ENCODE measurements around the gene IRF7. TPM values are rescaled to one million over a fixed set of nuclear protein-coding genes. Genes with fewer than 3 reads are reported as not detected.

IRF7 gene
- total and polyA plus RNA-seq, 2 donors from 2014 or later: 21.5 to 36.7 TPM

GRCh38 chr11:590997-591396 is 24.8 kb downstream of the IRF7 start:
- H3K36me3 ChIP-seq (ENCODE audit: control insufficient read depth in 2 of 3, insufficient read depth in 3 of 3, low read length in 3 of 3): peaks cover 0 to 56% (median 33%) of the 10 kb centered on the region in 3 donors
- TF ChIP-seq, protein P1, sequence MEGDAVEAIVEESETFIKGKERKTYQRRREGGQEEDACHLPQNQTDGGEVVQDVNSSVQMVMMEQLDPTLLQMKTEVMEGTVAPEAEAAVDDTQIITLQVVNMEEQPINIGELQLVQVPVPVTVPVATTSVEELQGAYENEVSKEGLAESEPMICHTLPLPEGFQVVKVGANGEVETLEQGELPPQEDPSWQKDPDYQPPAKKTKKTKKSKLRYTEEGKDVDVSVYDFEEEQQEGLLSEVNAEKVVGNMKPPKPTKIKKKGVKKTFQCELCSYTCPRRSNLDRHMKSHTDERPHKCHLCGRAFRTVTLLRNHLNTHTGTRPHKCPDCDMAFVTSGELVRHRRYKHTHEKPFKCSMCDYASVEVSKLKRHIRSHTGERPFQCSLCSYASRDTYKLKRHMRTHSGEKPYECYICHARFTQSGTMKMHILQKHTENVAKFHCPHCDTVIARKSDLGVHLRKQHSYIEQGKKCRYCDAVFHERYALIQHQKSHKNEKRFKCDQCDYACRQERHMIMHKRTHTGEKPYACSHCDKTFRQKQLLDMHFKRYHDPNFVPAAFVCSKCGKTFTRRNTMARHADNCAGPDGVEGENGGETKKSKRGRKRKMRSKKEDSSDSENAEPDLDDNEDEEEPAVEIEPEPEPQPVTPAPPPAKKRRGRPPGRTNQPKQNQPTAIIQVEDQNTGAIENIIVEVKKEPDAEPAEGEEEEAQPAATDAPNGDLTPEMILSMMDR (IDR thresholded peaks at IDR 0.05; ENCODE audit: borderline replicate concordance, extremely low read depth, insufficient read depth): no peak
- H3K27me3 ChIP-seq (ENCODE audit: control insufficient read depth, insufficient read depth, low read length): no peaks in the 10 kb centered on the region
- FAIRE-seq: no peak
- H3K4me1 ChIP-seq (ENCODE audit: control insufficient read depth in 2 of 3, insufficient read depth in 2 of 3, low read depth in 1 of 3, low read length in 3 of 3): no peaks in the 10 kb centered on the region
- H3K27ac ChIP-seq (ENCODE audit: low read depth in 2 of 2, low read length in 2 of 2): no peak overlapping the region
- no peak overlapping the region for H3K4me3 ChIP-seq (ENCODE audit: low read length in 3 of 3)
- intact Hi-C loops (cut with DNase I): no loop called here
- no peaks in the 10 kb centered on the region for H3K9me3 ChIP-seq (ENCODE audit: control insufficient read depth in 2 of 3, insufficient read depth in 1 of 3, low read length in 3 of 3)
- no peak overlapping the region for H3K9ac ChIP-seq (ENCODE audit: low read length in 3 of 3)
- DNase-seq: no peak

DNA sequence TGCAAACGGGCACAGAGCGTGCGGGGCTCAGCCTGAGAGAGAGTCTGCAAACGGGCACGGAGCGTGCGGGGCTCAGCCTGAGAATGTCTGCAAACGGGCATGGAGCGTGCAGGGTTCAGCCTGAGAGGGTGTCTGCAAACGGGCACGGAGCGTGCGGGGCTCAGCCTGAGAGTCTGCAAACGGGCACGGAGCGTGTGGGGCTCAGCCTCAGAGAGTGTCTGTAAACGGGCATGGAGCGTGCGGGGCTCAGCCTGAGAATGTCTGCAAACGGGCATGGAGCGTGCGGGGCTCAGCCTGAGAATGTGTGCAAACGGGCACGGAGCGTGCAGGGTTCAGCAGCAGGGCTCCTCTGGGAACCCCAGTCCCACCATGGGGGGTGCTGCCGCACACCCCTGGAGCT is 26.0 kb downstream of the IRF7 start:
- DNase-seq (no peak), FAIRE-seq (no peak)
- no peak overlapping the region for H3K4me3 ChIP-seq (ENCODE audit: low read length in 3 of 3)
- H3K27me3 ChIP-seq (ENCODE audit: control insufficient read depth, insufficient read depth, low read length): no peaks in the 10 kb centered on the region
- no peaks in the 10 kb centered on the region for H3K4me1 ChIP-seq (ENCODE audit: control insufficient read depth in 2 of 3, insufficient read depth in 2 of 3, low read depth in 1 of 3, low read length in 3 of 3)
- no peak overlapping the region for H3K9ac ChIP-seq (ENCODE audit: low read length in 3 of 3)
- H3K27ac ChIP-seq (ENCODE audit: low read depth in 2 of 2, low read length in 2 of 2): no peak overlapping the region
- H3K36me3 ChIP-seq (ENCODE audit: control insufficient read depth in 2 of 3, insufficient read depth in 3 of 3, low read length in 3 of 3): peaks cover 0 to 50% (median 33%) of the 10 kb centered on the region in 3 donors
- intact Hi-C loops (cut with DNase I): no loop called here
- H3K9me3 ChIP-seq (ENCODE audit: control insufficient read depth in 2 of 3, insufficient read depth in 1 of 3, low read length in 3 of 3): no peaks in the 10 kb centered on the region
- TF ChIP-seq, protein P1 (IDR thresholded peaks at IDR 0.05; ENCODE audit: borderline replicate concordance, extremely low read depth, insufficient read depth): no peak

- Histone ChIP-seq H3K27me3 (ENCODE audit: control insufficient read depth, insufficient read depth, low read length) (no peaks in the 10 kb centered on the region), H3K9ac (ENCODE audit: low read length in 3 of 3) (no peak overlapping the region), H3K4me1 (ENCODE audit: control insufficient read depth in 2 of 3, insufficient read depth in 2 of 3, low read depth in 1 of 3, low read length in 3 of 3) (no peaks in the 10 kb centered on the region), H3K36me3 (ENCODE audit: control insufficient read depth in 2 of 3, insufficient read depth in 3 of 3, low read length in 3 of 3) (peaks cover 0 to 51% (median 31%) of the 10 kb centered on the region in 3 donors), H3K27ac (ENCODE audit: low read depth in 2 of 2, low read length in 2 of 2) (no peak overlapping the region), H3K9me3 (ENCODE audit: control insufficient read depth in 2 of 3, insufficient read depth in 1 of 3, low read length in 3 of 3) (no peaks in the 10 kb centered on the region), H3K4me3 (ENCODE audit: low read length in 3 of 3) (no peak overlapping the region)
- TF ChIP-seq, protein P1 (IDR thresholded peaks at IDR 0.05; ENCODE audit: borderline replicate concordance, extremely low read depth, insufficient read depth): no peak
- DNase-seq: no peak
- no peak for FAIRE-seq
- intact Hi-C loops (cut with DNase I): no loop called here
Observed at GRCh38 chr11:587978-588380, 27.8 kb downstream of the IRF7 start.

DNA sequence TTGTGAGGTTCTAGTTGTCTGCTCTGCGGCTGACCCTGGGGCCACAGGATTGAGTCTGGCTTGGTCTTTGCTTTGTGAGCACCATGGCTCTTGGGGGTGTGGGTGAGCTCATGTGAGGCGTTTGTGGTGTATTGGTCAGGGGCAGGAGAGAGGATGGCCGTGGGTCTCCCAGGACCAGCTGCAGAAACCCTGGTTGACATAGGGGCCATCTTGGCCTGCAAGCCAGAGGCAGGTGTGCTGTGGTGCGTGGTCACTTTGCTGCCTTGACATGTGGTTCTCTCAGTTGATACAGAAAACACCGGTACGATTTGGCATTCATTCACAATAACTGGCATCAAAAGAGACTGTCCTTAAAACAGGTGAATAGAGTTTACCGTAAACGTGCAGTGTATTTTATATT is 28.2 kb downstream of the IRF7 start:
- Histone ChIP-seq H3K4me1 (ENCODE audit: control insufficient read depth in 2 of 3, insufficient read depth in 2 of 3, low read depth in 1 of 3, low read length in 3 of 3) (no peaks in the 10 kb centered on the region), H3K36me3 (ENCODE audit: control insufficient read depth in 2 of 3, insufficient read depth in 3 of 3, low read length in 3 of 3) (peaks cover 0 to 47% (median 27%) of the 10 kb centered on the region in 3 donors), H3K9me3 (ENCODE audit: control insufficient read depth in 2 of 3, insufficient read depth in 1 of 3, low read length in 3 of 3) (no peaks in the 10 kb centered on the region), H3K27ac (ENCODE audit: low read depth in 2 of 2, low read length in 2 of 2) (no peak overlapping the region), H3K4me3 (ENCODE audit: low read length in 3 of 3) (no peak overlapping the region), H3K27me3 (ENCODE audit: control insufficient read depth, insufficient read depth, low read length) (no peaks in the 10 kb centered on the region), H3K9ac (ENCODE audit: low read length in 3 of 3) (no peak overlapping the region)
- intact Hi-C loops (cut with DNase I): no loop called here
- FAIRE-seq: no peak
- DNase-seq: no peak
- TF ChIP-seq, protein P1 (IDR thresholded peaks at IDR 0.05; ENCODE audit: borderline replicate concordance, extremely low read depth, insufficient read depth): no peak

Data from kidney (tissue), 14 donors.